Brain microvascular endothelial cell (primary cell): ENCODE data around the gene C21orf91.

Source experiments
- DNase-seq: peaks from one replicate; pipeline ENCODE4 v3.0.0-alpha.2; 2020
- H3K27ac ChIP-seq: fragments of 250-450 bp; sonication (Bioruptor Pico); 2 replicates; pipeline ENCODE4 v1.5.1; 2020; ENCODE audit warnings: mild to moderate bottlenecking, moderate library complexity
- H3K27me3 ChIP-seq: fragments of 250-450 bp; sonication (Bioruptor Pico); replicated peaks from 2 replicates; pipeline ENCODE4 v1.5.1; 2020; ENCODE audit warnings: mild to moderate bottlenecking
- H3K36me3 ChIP-seq: fragments of 250-450 bp; sonication (Bioruptor Pico); replicated peaks from 2 replicates; pipeline ENCODE4 v1.5.1; 2020; ENCODE audit warnings: mild to moderate bottlenecking
- H3K4me3 ChIP-seq: 2 replicates; pipeline ENCODE4 v1.5.1; 2011; ENCODE audit warnings: low read depth, mild to moderate bottlenecking, control low read depth, low read length, moderate library complexity
- CTCF ChIP-seq: IDR thresholded peaks from 2 replicates; pipeline ENCODE4 v1.5.1; 2011; ENCODE audit warnings: low read depth, mild to moderate bottlenecking, moderate library complexity, low read length, control low read depth, inconsistent platforms; ENCODE audit errors: missing control alignments
- in situ Hi-C: cut with HindIII; loops from 2 replicates; pipeline ENCODE4 v1.10.0; 2017; ENCODE audit warnings: low sequenced_read_pairs, low pct_ligation_motif_present

C21orf91 gene

GRCh38 chr21:17745086-17745485 is 74.1 kb downstream of the C21orf91 start:
- no peak for DNase-seq
- H3K27ac ChIP-seq, result no peak overlapping the region
- no peak for TF ChIP-seq CTCF
- H3K4me3 ChIP-seq, result no peak overlapping the region
- no peaks in the 10 kb centered on the region for H3K36me3 ChIP-seq
- no peaks in the 10 kb centered on the region for H3K27me3 ChIP-seq
- in situ Hi-C loops, result no loop called here

GRCh38 chr21:17742940-17743592 is 76.1 kb downstream of the C21orf91 start:
- no peak for TF ChIP-seq CTCF
- in situ Hi-C loops, result no loop called here
- Histone ChIP-seq H3K4me3 (no peak overlapping the region), H3K27me3 (no peaks in the 10 kb centered on the region), H3K36me3 (no peaks in the 10 kb centered on the region), H3K27ac (no peak overlapping the region)
- no peak for DNase-seq

GRCh38 chr21:17742181-17742580 is 77.0 kb downstream of the C21orf91 start:
- DNase-seq, result no peak
- Histone ChIP-seq H3K27me3 (no peaks in the 10 kb centered on the region), H3K36me3 (no peaks in the 10 kb centered on the region), H3K4me3 (no peak overlapping the region), H3K27ac (no peak overlapping the region)
- in situ Hi-C loops, result no loop called here
- no peak for TF ChIP-seq CTCF
